ENCODE results near the gene SKAP1. TPM values are rescaled to one million over a fixed set of nuclear protein-coding genes. Genes with fewer than 3 reads are reported as not detected.
A peak's percentile ranks its signal among the peaks of the same experiment; 100 is the strongest.

Gene SKAP1
- total RNA-seq, 1 donor from 2014 or later: 25.4 TPM

GRCh38 chr17:48148029-48148770, 281.8 kb downstream of the SKAP1 start:
- DNase-seq (ENCODE audit: low spot score): no peak

GRCh38 chr17:48144976-48145798, 284.8 kb downstream of the SKAP1 start:
- no peak for DNase-seq (ENCODE audit: low spot score)

GRCh38 chr17:48144231-48144630, 285.8 kb downstream of the SKAP1 start:
- DNase-seq (ENCODE audit: low spot score): no peak

- no peak for DNase-seq (ENCODE audit: low spot score)
Observed at GRCh38 chr17:48143629-48144028, 286.4 kb downstream of the SKAP1 start.

- DNase-seq (ENCODE audit: low spot score): no peak
Observed at GRCh38 chr17:48139944-48140343, 290.1 kb downstream of the SKAP1 start.

GRCh38 chr17:48137656-48138055, 292.4 kb downstream of the SKAP1 start:
- DNase-seq (ENCODE audit: low spot score): no peak

GRCh38 chr17:48134912-48135480, 295.0 kb downstream of the SKAP1 start:
- DNase-seq (ENCODE audit: low spot score): no peak

GRCh38 chr17:48132385-48132784, 297.6 kb downstream of the SKAP1 start:
- DNase-seq (ENCODE audit: low spot score): no peak

GRCh38 chr17:48131216-48131824, 298.7 kb downstream of the SKAP1 start:
- DNase-seq (ENCODE audit: low spot score): peak; percentile 59

GRCh38 chr17:48129981-48130380, 300.0 kb downstream of the SKAP1 start:
- no peak for DNase-seq (ENCODE audit: low spot score)

GRCh38 chr17:48128400-48128799, 301.6 kb downstream of the SKAP1 start:
- DNase-seq (ENCODE audit: low spot score): no peak

GRCh38 chr17:48127371-48128051, 302.5 kb downstream of the SKAP1 start:
- peak; percentile 67 for DNase-seq (ENCODE audit: low spot score)

GRCh38 chr17:48126532-48126850, 303.5 kb downstream of the SKAP1 start:
- DNase-seq (ENCODE audit: low spot score): no peak

GRCh38 chr17:48125829-48126531, 304.0 kb downstream of the SKAP1 start:
- no peak for DNase-seq (ENCODE audit: low spot score)

- no peak for DNase-seq (ENCODE audit: low spot score)
Observed at GRCh38 chr17:48123776-48124388, 306.1 kb downstream of the SKAP1 start.

- no peak for DNase-seq (ENCODE audit: low spot score)
Observed at GRCh38 chr17:48123111-48123510, 306.9 kb downstream of the SKAP1 start.

- no peak for DNase-seq (ENCODE audit: low spot score)
Observed at GRCh38 chr17:48122665-48123045, 307.4 kb downstream of the SKAP1 start.

- DNase-seq (ENCODE audit: low spot score): no peak
Observed at GRCh38 chr17:48121923-48122664, 307.9 kb downstream of the SKAP1 start.

- DNase-seq (ENCODE audit: low spot score): no peak
Observed at GRCh38 chr17:48113201-48113676, 316.8 kb downstream of the SKAP1 start.

GRCh38 chr17:48111937-48112241, 318.1 kb downstream of the SKAP1 start:
- DNase-seq (ENCODE audit: low spot score): no peak
